Sigmoid colon (tissue), 7 donors: Measurements from ENCODE around the gene FBLN2. TPM values are rescaled to one million over a fixed set of nuclear protein-coding genes. Genes with fewer than 3 reads are reported as not detected.

Experiments used
- DNase-seq: peaks from one replicate; pipeline ENCODE4 v3.0.0-alpha.2; 2019
- H3K27ac ChIP-seq, 4 donors: fragments of 200-600 bp; sonication (generic); one replicate each; pipeline ENCODE4 v1.5.1; 2016 to 2019; ENCODE audit warnings: mild to moderate bottlenecking in 1 of 4
- H3K27me3 ChIP-seq, 3 donors: fragments of 200-600 bp; sonication (generic); one replicate each; pipeline ENCODE4 v1.5.1; 2019; ENCODE audit warnings: mild to moderate bottlenecking in 1 of 3
- H3K36me3 ChIP-seq, 4 donors: fragments of 200-600 bp; sonication (generic); one replicate each; pipeline ENCODE4 v1.5.1; 2016 to 2019
- H3K4me1 ChIP-seq, 4 donors: fragments of 200-600 bp; sonication (generic); one replicate each; pipeline ENCODE4 v1.5.1; 2017 to 2019
- H3K4me3 ChIP-seq, 4 donors: fragments of 200-600 bp; sonication (generic); one replicate each; pipeline ENCODE4 v1.5.1; 2017 to 2019; ENCODE audit warnings: mild to moderate bottlenecking in 2 of 4, moderate library complexity in 1 of 4
- H3K9me3 ChIP-seq, 4 donors: fragments of 200-600 bp in 3 of 4; sonication (generic) in 3 of 4; one replicate each; pipeline versions ENCODE4 v1.5.1 to v1.6.1; 2013 to 2019
- CTCF ChIP-seq, 4 experiments: fragments of 450-650 bp in 3 of 4; fragments of 200-600 bp in 1 of 4; IDR thresholded peaks; one replicate each; pipeline ENCODE4 v1.5.1; 2016 to 2019; ENCODE audit warnings: antibody characterized with exemption in 4 of 4, mild to moderate bottlenecking in 3 of 4, moderate library complexity in 2 of 4
- EP300 ChIP-seq, 4 donors: sonication (generic); formaldehyde crosslinking; IDR thresholded peaks; one replicate each; pipeline ENCODE4 v1.6.1; 2017; ENCODE audit warnings: antibody characterized with exemption in 4 of 4
- POLR2A ChIP-seq, 2 donors: fragments of 450-650 bp; IDR thresholded peaks; one replicate each; pipeline ENCODE4 v1.6.1; 2016; ENCODE audit warnings: antibody characterized with exemption in 2 of 2, mild to moderate bottlenecking in 2 of 2, moderate library complexity in 2 of 2
- POLR2AphosphoS5 ChIP-seq, 4 donors: sonication (generic); formaldehyde crosslinking; IDR thresholded peaks; one replicate each; pipeline ENCODE4 v1.6.1; 2017; ENCODE audit warnings: antibody characterized with exemption in 4 of 4
- WGBS, 2 donors: extraction: QIAGEN DNeasy Blood & Tissue Kit; methylation state at CpG; one replicate each; pipeline ENCODE4 v1.1.7; 2013; 5-methylcytosine and 5-hydroxymethylcytosine counted together
- intact Hi-C: fragments of 100-400 bp; cut with DNase I; formaldehyde crosslinking; loops from one replicate; pipeline ENCODE4 v1.15.1; 2023
- polyA plus RNA-seq, 3 donors: library from polyadenylated mRNA; stranded (reverse); fragments of 200-250 nt; gene quantifications; one replicate each; pipeline ENCODE4 v1.2.3, GENCODE V29; 2013
- total RNA-seq, 4 donors: library from RNA; depleted of rRNA; stranded (reverse); fragments of >200 nt; gene quantifications; one replicate each; pipeline ENCODE4 v1.1.0, GENCODE V29; 2016
- donor health status: healthy with polysubstance abuse.
- donor health status: Bipolar disorder and iron deficiency.
- donor health status: healthy.

The FBLN2 gene
- total and polyA plus RNA-seq, 7 donors: 1.2 to 134 (median 18.7) TPM

GRCh38 chr3:13570391-13571194 lies 21.7 kb downstream of the FBLN2 start:
- no peaks in the 10 kb centered on the region for H3K9me3 ChIP-seq
- no peak overlapping the region for H3K4me3 ChIP-seq
- H3K36me3 ChIP-seq: no peaks in the 10 kb centered on the region
- DNase-seq: no peak
- WGBS, 2 donors: 86 to 92% methylated on average over 46 of the region's 46 CpGs
- TF ChIP-seq EP300 (IDR thresholded peaks at IDR 0.05) (no peak), POLR2AphosphoS5 (IDR thresholded peaks at IDR 0.05) (no peak)
- intact Hi-C loops: no loop called here
- H3K4me1 ChIP-seq: no peaks in the 10 kb centered on the region
- H3K27ac ChIP-seq: no peak overlapping the region
- no peaks in the 10 kb centered on the region for H3K27me3 ChIP-seq

- no peaks in the 10 kb centered on the region for H3K4me1 ChIP-seq
- no peak for TF ChIP-seq POLR2AphosphoS5 (IDR thresholded peaks at IDR 0.05)
- no peak for TF ChIP-seq EP300 (IDR thresholded peaks at IDR 0.05)
- TF ChIP-seq CTCF (IDR thresholded peaks at IDR 0.05): no peak
- TF ChIP-seq POLR2A (IDR thresholded peaks at IDR 0.05): no peak
- no peak for DNase-seq
- H3K9me3 ChIP-seq: no peaks in the 10 kb centered on the region
- WGBS, 2 donors: 83 to 87% methylated on average over 11 of the region's 11 CpGs
- no peak overlapping the region for H3K4me3 ChIP-seq
- H3K27me3 ChIP-seq: no peaks in the 10 kb centered on the region
- no peaks in the 10 kb centered on the region for H3K36me3 ChIP-seq
- no peak overlapping the region for H3K27ac ChIP-seq
- intact Hi-C loops: no loop called here
Measured at GRCh38 chr3:13571264-13571663, 22.3 kb downstream of the FBLN2 start.

- WGBS, 2 donors: 85 to 90% methylated on average over 18 of the region's 18 CpGs
- H3K27ac ChIP-seq: no peak overlapping the region
- H3K9me3 ChIP-seq: no peaks in the 10 kb centered on the region
- H3K4me1 ChIP-seq: no peaks in the 10 kb centered on the region
- no peak overlapping the region for H3K4me3 ChIP-seq
- no peak for TF ChIP-seq CTCF (IDR thresholded peaks at IDR 0.05)
- no peak for TF ChIP-seq POLR2AphosphoS5 (IDR thresholded peaks at IDR 0.05)
- no peak for TF ChIP-seq EP300 (IDR thresholded peaks at IDR 0.05)
- H3K36me3 ChIP-seq: no peaks in the 10 kb centered on the region
- no peak for DNase-seq
- intact Hi-C loops: no loop called here
- no peaks in the 10 kb centered on the region for H3K27me3 ChIP-seq
Measured at GRCh38 chr3:13571831-13572750, 23.2 kb downstream of the FBLN2 start.

GRCh38 chr3:13572926-13573623 lies 24.1 kb downstream of the FBLN2 start:
- WGBS, 2 donors: 75 to 89% methylated on average over 11 of the region's 11 CpGs
- Histone ChIP-seq H3K4me3 (no peak overlapping the region), H3K27ac (no peak overlapping the region), H3K36me3 (no peaks in the 10 kb centered on the region), H3K9me3 (no peaks in the 10 kb centered on the region), H3K27me3 (no peaks in the 10 kb centered on the region), H3K4me1 (no peaks in the 10 kb centered on the region)
- intact Hi-C loops: no loop called here
- TF ChIP-seq CTCF (IDR thresholded peaks at IDR 0.05) (no peak), POLR2AphosphoS5 (IDR thresholded peaks at IDR 0.05) (no peak), POLR2A (IDR thresholded peaks at IDR 0.05) (no peak), EP300 (IDR thresholded peaks at IDR 0.05) (no peak)
- no peak for DNase-seq
